ENCODE measurements around the gene CCT7. TPM values are rescaled to one million over a fixed set of nuclear protein-coding genes. Genes with fewer than 3 reads are reported as not detected.

Gene CCT7
- total RNA-seq, 1 experiment from 2014 or later: 482 TPM

- peak overlapping the region; percentile 61 for H3K4me3 Mint-ChIP-seq
- peaks cover 54% of the 10 kb centered on the region for H3K27me3 Mint-ChIP-seq (ENCODE audit: low read depth)
Measured at GRCh38 chr2:73285159-73285739, 51.1 kb downstream of the CCT7 start.

DNA sequence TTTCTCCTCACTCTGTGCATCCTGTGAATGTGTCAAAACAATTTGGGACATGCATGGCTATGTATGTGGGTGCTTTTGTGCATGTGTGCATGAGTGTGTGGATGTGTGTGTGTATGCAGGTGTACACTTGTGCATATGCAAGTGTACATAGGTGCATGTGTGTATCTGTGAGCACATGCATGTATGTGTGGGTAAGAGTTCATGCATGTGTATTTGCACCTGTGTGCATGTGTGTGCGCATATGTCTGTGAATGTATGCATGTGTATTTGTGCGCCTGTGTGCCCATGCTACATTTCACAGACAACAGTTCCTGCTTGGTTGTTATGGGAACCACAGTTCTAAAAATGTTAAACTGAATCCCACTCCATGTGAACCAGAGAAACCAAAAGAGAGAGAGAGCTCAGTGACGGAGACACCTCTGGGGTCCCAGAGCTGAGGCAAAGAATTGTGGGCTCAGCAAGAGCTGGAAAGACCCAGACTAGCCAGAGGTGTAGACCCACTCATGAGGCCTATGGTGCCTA, 52.1 kb downstream of the CCT7 start:
- ATAC-seq (no peak), DNase-seq (ENCODE audit: low spot score) (no peak)
- peaks cover 63% of the 10 kb centered on the region for H3K27me3 Mint-ChIP-seq (ENCODE audit: low read depth)
- no peaks in the 10 kb centered on the region for H3K9me3 Mint-ChIP-seq
- H3K4me3 Mint-ChIP-seq: no peak overlapping the region
- CTCF ChIA-PET: no interaction called here
- no peaks in the 10 kb centered on the region for H3K36me3 Mint-ChIP-seq
- peaks cover 21% of the 10 kb centered on the region for H3K4me1 Mint-ChIP-seq
- H3K27ac Mint-ChIP-seq: no peak overlapping the region
- POLR2A ChIA-PET: no interaction called here
- no peak for TF ChIP-seq NR1H2 (CRISPR knock-in tag; IDR thresholded peaks at IDR 0.05)
- TF ChIP-seq, protein P1, sequence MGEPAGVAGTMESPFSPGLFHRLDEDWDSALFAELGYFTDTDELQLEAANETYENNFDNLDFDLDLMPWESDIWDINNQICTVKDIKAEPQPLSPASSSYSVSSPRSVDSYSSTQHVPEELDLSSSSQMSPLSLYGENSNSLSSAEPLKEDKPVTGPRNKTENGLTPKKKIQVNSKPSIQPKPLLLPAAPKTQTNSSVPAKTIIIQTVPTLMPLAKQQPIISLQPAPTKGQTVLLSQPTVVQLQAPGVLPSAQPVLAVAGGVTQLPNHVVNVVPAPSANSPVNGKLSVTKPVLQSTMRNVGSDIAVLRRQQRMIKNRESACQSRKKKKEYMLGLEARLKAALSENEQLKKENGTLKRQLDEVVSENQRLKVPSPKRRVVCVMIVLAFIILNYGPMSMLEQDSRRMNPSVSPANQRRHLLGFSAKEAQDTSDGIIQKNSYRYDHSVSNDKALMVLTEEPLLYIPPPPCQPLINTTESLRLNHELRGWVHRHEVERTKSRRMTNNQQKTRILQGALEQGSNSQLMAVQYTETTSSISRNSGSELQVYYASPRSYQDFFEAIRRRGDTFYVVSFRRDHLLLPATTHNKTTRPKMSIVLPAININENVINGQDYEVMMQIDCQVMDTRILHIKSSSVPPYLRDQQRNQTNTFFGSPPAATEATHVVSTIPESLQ (CRISPR knock-in tag; IDR thresholded peaks at IDR 0.05): no peak
- TF ChIP-seq ELF4 (CRISPR knock-in tag; IDR thresholded peaks at IDR 0.05; ENCODE audit: low read depth): no peak
- TF ChIP-seq, protein P2, sequence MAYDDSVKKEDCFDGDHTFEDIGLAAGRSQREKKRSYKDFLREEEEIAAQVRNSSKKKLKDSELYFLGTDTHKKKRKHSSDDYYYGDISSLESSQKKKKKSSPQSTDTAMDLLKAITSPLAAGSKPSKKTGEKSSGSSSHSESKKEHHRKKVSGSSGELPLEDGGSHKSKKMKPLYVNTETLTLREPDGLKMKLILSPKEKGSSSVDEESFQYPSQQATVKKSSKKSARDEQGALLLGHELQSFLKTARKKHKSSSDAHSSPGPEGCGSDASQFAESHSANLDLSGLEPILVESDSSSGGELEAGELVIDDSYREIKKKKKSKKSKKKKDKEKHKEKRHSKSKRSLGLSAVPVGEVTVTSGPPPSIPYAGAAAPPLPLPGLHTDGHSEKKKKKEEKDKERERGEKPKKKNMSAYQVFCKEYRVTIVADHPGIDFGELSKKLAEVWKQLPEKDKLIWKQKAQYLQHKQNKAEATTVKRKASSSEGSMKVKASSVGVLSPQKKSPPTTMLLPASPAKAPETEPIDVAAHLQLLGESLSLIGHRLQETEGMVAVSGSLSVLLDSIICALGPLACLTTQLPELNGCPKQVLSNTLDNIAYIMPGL (CRISPR knock-in tag; IDR thresholded peaks at IDR 0.05): no peak
- TF ChIP-seq NFYB (CRISPR knock-in tag; conservative IDR thresholded peaks at IDR 0.05; ENCODE audit: low read depth): no peak
- no peak for TF ChIP-seq ZNF263 (CRISPR knock-in tag; IDR thresholded peaks at IDR 0.05; ENCODE audit: low read depth)
- TF ChIP-seq NR2C2 (CRISPR knock-in tag; IDR thresholded peaks at IDR 0.05): no peak

More at GRCh38 chr2:73285159-73285739, 51.1 kb downstream of the CCT7 start:
- Mint-ChIP-seq H3K27ac (no peak overlapping the region), H3K9me3 (no peaks in the 10 kb centered on the region), H3K36me3 (no peaks in the 10 kb centered on the region), H3K4me1 (peaks cover 23% of the 10 kb centered on the region)
- no peak for DNase-seq (ENCODE audit: low spot score)
- peak; percentile 2; the same call in 1 of the 2 replicates for ATAC-seq
- TF ChIP-seq, protein P3, sequence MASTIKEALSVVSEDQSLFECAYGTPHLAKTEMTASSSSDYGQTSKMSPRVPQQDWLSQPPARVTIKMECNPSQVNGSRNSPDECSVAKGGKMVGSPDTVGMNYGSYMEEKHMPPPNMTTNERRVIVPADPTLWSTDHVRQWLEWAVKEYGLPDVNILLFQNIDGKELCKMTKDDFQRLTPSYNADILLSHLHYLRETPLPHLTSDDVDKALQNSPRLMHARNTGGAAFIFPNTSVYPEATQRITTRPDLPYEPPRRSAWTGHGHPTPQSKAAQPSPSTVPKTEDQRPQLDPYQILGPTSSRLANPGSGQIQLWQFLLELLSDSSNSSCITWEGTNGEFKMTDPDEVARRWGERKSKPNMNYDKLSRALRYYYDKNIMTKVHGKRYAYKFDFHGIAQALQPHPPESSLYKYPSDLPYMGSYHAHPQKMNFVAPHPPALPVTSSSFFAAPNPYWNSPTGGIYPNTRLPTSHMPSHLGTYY (CRISPR knock-in tag; IDR thresholded peaks at IDR 0.05): no peak
- TF ChIP-seq GRHL2 (CRISPR knock-in tag; IDR thresholded peaks at IDR 0.05; ENCODE audit: insufficient replicate concordance, severe bottlenecking) (no peak), CTCF (IDR thresholded peaks at IDR 0.05) (no peak), RELA (CRISPR knock-in tag; IDR thresholded peaks at IDR 0.05; ENCODE audit: borderline replicate concordance) (no peak), ETV6 (CRISPR knock-in tag; IDR thresholded peaks at IDR 0.05) (no peak), NFYB (CRISPR knock-in tag; conservative IDR thresholded peaks at IDR 0.05; ENCODE audit: low read depth) (no peak), NR2C2 (CRISPR knock-in tag; IDR thresholded peaks at IDR 0.05) (no peak), USF1 (CRISPR knock-in tag; IDR thresholded peaks at IDR 0.05) (no peak), HMGA2 (CRISPR knock-in tag; IDR thresholded peaks at IDR 0.05) (no peak), CBFB (CRISPR knock-in tag; IDR thresholded peaks at IDR 0.05; ENCODE audit: low read depth) (no peak)
- TF ChIP-seq, protein P4, sequence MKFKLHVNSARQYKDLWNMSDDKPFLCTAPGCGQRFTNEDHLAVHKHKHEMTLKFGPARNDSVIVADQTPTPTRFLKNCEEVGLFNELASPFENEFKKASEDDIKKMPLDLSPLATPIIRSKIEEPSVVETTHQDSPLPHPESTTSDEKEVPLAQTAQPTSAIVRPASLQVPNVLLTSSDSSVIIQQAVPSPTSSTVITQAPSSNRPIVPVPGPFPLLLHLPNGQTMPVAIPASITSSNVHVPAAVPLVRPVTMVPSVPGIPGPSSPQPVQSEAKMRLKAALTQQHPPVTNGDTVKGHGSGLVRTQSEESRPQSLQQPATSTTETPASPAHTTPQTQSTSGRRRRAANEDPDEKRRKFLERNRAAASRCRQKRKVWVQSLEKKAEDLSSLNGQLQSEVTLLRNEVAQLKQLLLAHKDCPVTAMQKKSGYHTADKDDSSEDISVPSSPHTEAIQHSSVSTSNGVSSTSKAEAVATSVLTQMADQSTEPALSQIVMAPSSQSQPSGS (CRISPR knock-in tag; IDR thresholded peaks at IDR 0.05; ENCODE audit: borderline replicate concordance, low read depth): no peak
- TF ChIP-seq, protein P2 (CRISPR knock-in tag; IDR thresholded peaks at IDR 0.05): no peak
- ChIA-PET POLR2A (interaction anchor here (0.6 kb wide), 1 partner anchor 47 kb away, joined by 3 read pairs; no protein-coding TSS in a partner anchor), CTCF (interaction anchor here (1.5 to 1.8 kb wide), 3 partner anchors 8 to 100 kb away, joined by 4 to 6 read pairs (median 5); partner anchors contain the start of genes ALMS1 and EGR4)

Data from WTC11 (cell line).